HUES6 (cell line): ENCODE results near the gene PCGF5.

ENCODE experiments used
- H3K27ac ChIP-seq: 2 replicates; pipeline ENCODE4 v1.7.0; 2013; ENCODE audit warnings: low read depth, mild to moderate bottlenecking, low read length, inconsistent platforms
- H3K27me3 ChIP-seq: 2 replicates; pipeline ENCODE4 v1.6.1; 2013; ENCODE audit warnings: low read length; ENCODE audit not compliant: control insufficient read depth, insufficient read depth
- H3K36me3 ChIP-seq: 2 replicates; pipeline ENCODE4 v1.6.1; 2013; ENCODE audit warnings: low read length; ENCODE audit not compliant: control insufficient read depth, insufficient read depth
- H3K4me1 ChIP-seq: 2 replicates; pipeline ENCODE4 v1.6.1; 2013; ENCODE audit warnings: low read length; ENCODE audit not compliant: control insufficient read depth, insufficient read depth
- H3K4me3 ChIP-seq: 2 replicates; pipeline ENCODE4 v1.5.1; 2013; ENCODE audit warnings: low read depth, low read length
- H3K9ac ChIP-seq: one replicate; pipeline ENCODE4 v1.6.1; 2013; ENCODE audit warnings: mild to moderate bottlenecking, low read length
- H3K9me3 ChIP-seq: 2 replicates; pipeline ENCODE4 v1.6.1; 2013; ENCODE audit warnings: low read depth, low read length; ENCODE audit not compliant: control insufficient read depth, insufficient read depth

PCGF5 gene

GRCh38 chr10:91210435-91210834, 10.0 kb upstream of the PCGF5 start:
- H3K27ac ChIP-seq, result no peak overlapping the region
- no peak overlapping the region for H3K4me3 ChIP-seq
- no peaks in the 10 kb centered on the region for H3K9me3 ChIP-seq
- H3K9ac ChIP-seq, result no peak overlapping the region
- H3K27me3 ChIP-seq, result no peaks in the 10 kb centered on the region; the same call in 1 of the 2 replicates
- H3K36me3 ChIP-seq, result no peaks in the 10 kb centered on the region
- H3K4me1 ChIP-seq, result no peaks in the 10 kb centered on the region

GRCh38 chr10:91211675-91212074, 8.8 kb upstream of the PCGF5 start:
- Histone ChIP-seq H3K27ac (no peak overlapping the region), H3K36me3 (no peaks in the 10 kb centered on the region), H3K9me3 (no peaks in the 10 kb centered on the region), H3K9ac (no peak overlapping the region), H3K27me3 (peaks cover 8% of the 10 kb centered on the region), H3K4me3 (no peak overlapping the region), H3K4me1 (no peaks in the 10 kb centered on the region)

GRCh38 chr10:91214911-91215310, 5.6 kb upstream of the PCGF5 start:
- H3K4me3 ChIP-seq, result no peak overlapping the region
- H3K9ac ChIP-seq, result no peak overlapping the region
- peaks cover 30% of the 10 kb centered on the region for H3K27me3 ChIP-seq
- no peak overlapping the region for H3K27ac ChIP-seq
- no peaks in the 10 kb centered on the region for H3K36me3 ChIP-seq
- H3K9me3 ChIP-seq, result no peaks in the 10 kb centered on the region
- no peaks in the 10 kb centered on the region for H3K4me1 ChIP-seq

GRCh38 chr10:91215384-91215783, 5.1 kb upstream of the PCGF5 start:
- no peaks in the 10 kb centered on the region for H3K9me3 ChIP-seq
- H3K36me3 ChIP-seq, result no peaks in the 10 kb centered on the region
- peaks cover 34% of the 10 kb centered on the region for H3K27me3 ChIP-seq
- no peaks in the 10 kb centered on the region for H3K4me1 ChIP-seq
- no peak overlapping the region for H3K9ac ChIP-seq
- no peak overlapping the region for H3K4me3 ChIP-seq
- no peak overlapping the region for H3K27ac ChIP-seq

GRCh38 chr10:91219371-91220193, 881 bp upstream of the PCGF5 start:
- Histone ChIP-seq H3K36me3 (no peaks in the 10 kb centered on the region), H3K9me3 (no peaks in the 10 kb centered on the region), H3K4me3 (peak overlapping the region; percentile 74), H3K9ac (no peak overlapping the region), H3K4me1 (no peaks in the 10 kb centered on the region; the same call in 1 of the 2 replicates), H3K27me3 (peaks cover 62% of the 10 kb centered on the region), H3K27ac (no peak overlapping the region)

- Histone ChIP-seq H3K9ac (peak overlapping the region; percentile 61), H3K4me1 (no peaks in the 10 kb centered on the region; the same call in 1 of the 2 replicates), H3K36me3 (no peaks in the 10 kb centered on the region), H3K4me3 (peak overlapping the region; percentile 93), H3K27me3 (peaks cover 58% of the 10 kb centered on the region), H3K9me3 (no peaks in the 10 kb centered on the region), H3K27ac (no peak overlapping the region)
Measured at GRCh38 chr10:91220954-91221675, 652 bp downstream of the PCGF5 start.

- H3K4me1 ChIP-seq, result no peaks in the 10 kb centered on the region; the same call in 1 of the 2 replicates
- no peaks in the 10 kb centered on the region for H3K9me3 ChIP-seq
- peaks cover 22% of the 10 kb centered on the region for H3K27me3 ChIP-seq
- no peak overlapping the region for H3K9ac ChIP-seq
- no peak overlapping the region for H3K4me3 ChIP-seq
- no peak overlapping the region for H3K27ac ChIP-seq
- no peaks in the 10 kb centered on the region for H3K36me3 ChIP-seq
Measured at GRCh38 chr10:91226093-91226492, 5.6 kb downstream of the PCGF5 start.

- H3K27ac ChIP-seq, result no peak overlapping the region
- H3K27me3 ChIP-seq, result peaks cover 7% of the 10 kb centered on the region
- H3K4me3 ChIP-seq, result no peak overlapping the region
- no peak overlapping the region for H3K9ac ChIP-seq
- H3K4me1 ChIP-seq, result no peaks in the 10 kb centered on the region
- no peaks in the 10 kb centered on the region for H3K9me3 ChIP-seq
- H3K36me3 ChIP-seq, result no peaks in the 10 kb centered on the region
Measured at GRCh38 chr10:91227576-91227975, 7.1 kb downstream of the PCGF5 start.

- Histone ChIP-seq H3K36me3 (no peaks in the 10 kb centered on the region), H3K9me3 (no peaks in the 10 kb centered on the region), H3K4me3 (no peak overlapping the region), H3K4me1 (no peaks in the 10 kb centered on the region), H3K27ac (no peak overlapping the region), H3K9ac (no peak overlapping the region), H3K27me3 (peaks cover 6% of the 10 kb centered on the region; the same call in 1 of the 2 replicates)
Measured at GRCh38 chr10:91229683-91230082, 9.2 kb downstream of the PCGF5 start.

- H3K4me3 ChIP-seq, result no peak overlapping the region
- H3K9me3 ChIP-seq, result no peaks in the 10 kb centered on the region
- no peaks in the 10 kb centered on the region for H3K36me3 ChIP-seq
- no peaks in the 10 kb centered on the region for H3K4me1 ChIP-seq
- no peak overlapping the region for H3K27ac ChIP-seq
- H3K9ac ChIP-seq, result no peak overlapping the region
- peaks cover 41% of the 10 kb centered on the region; the same call in 1 of the 2 replicates for H3K27me3 ChIP-seq
Measured at GRCh38 chr10:91238191-91238590, 17.7 kb downstream of the PCGF5 start.

- Histone ChIP-seq H3K27me3 (peaks cover 34% of the 10 kb centered on the region), H3K9me3 (no peaks in the 10 kb centered on the region), H3K4me3 (no peak overlapping the region), H3K9ac (no peak overlapping the region), H3K4me1 (no peaks in the 10 kb centered on the region), H3K36me3 (no peaks in the 10 kb centered on the region), H3K27ac (no peak overlapping the region)
Measured at GRCh38 chr10:91239789-91240188, 19.3 kb downstream of the PCGF5 start.
